Lower leg skin (tissue), 3 donors: Measurements from ENCODE around the gene NANOS3.

Experiments
- POLR2A ChIP-seq, 2 donors: fragments of 450-650 bp; IDR thresholded peaks; one replicate each; pipeline ENCODE4 v1.6.1; 2016 to 2017; ENCODE audit warnings: antibody characterized with exemption in 2 of 2, mild to moderate bottlenecking in 1 of 2, moderate library complexity in 1 of 2
- TF ChIP-seq, protein P1 (sequence below), 3 donors: fragments of 450-650 bp; IDR thresholded peaks; one replicate each; pipeline ENCODE4 v1.5.1; 2016; ENCODE audit warnings: antibody characterized with exemption in 3 of 3, mild to moderate bottlenecking in 3 of 3, moderate library complexity in 2 of 3

GRCh38 chr19:13913352-13913751 is 36.4 kb downstream of the NANOS3 start:
- TF ChIP-seq, protein P1, sequence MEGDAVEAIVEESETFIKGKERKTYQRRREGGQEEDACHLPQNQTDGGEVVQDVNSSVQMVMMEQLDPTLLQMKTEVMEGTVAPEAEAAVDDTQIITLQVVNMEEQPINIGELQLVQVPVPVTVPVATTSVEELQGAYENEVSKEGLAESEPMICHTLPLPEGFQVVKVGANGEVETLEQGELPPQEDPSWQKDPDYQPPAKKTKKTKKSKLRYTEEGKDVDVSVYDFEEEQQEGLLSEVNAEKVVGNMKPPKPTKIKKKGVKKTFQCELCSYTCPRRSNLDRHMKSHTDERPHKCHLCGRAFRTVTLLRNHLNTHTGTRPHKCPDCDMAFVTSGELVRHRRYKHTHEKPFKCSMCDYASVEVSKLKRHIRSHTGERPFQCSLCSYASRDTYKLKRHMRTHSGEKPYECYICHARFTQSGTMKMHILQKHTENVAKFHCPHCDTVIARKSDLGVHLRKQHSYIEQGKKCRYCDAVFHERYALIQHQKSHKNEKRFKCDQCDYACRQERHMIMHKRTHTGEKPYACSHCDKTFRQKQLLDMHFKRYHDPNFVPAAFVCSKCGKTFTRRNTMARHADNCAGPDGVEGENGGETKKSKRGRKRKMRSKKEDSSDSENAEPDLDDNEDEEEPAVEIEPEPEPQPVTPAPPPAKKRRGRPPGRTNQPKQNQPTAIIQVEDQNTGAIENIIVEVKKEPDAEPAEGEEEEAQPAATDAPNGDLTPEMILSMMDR (IDR thresholded peaks at IDR 0.05), result no peak
- no peak for TF ChIP-seq POLR2A (IDR thresholded peaks at IDR 0.05)
